Measurements from ENCODE around the gene SMAD2. TPM values are rescaled to one million over a fixed set of nuclear protein-coding genes. Genes with fewer than 3 reads are reported as not detected.

Gene SMAD2
- total and polyA plus RNA-seq, 9 of the 15 experiments (the other 6 are each of a cell fraction or from before 2014, with no cell fraction given) = 9.2 to 49.6 (median 33.7) TPM

DNA sequence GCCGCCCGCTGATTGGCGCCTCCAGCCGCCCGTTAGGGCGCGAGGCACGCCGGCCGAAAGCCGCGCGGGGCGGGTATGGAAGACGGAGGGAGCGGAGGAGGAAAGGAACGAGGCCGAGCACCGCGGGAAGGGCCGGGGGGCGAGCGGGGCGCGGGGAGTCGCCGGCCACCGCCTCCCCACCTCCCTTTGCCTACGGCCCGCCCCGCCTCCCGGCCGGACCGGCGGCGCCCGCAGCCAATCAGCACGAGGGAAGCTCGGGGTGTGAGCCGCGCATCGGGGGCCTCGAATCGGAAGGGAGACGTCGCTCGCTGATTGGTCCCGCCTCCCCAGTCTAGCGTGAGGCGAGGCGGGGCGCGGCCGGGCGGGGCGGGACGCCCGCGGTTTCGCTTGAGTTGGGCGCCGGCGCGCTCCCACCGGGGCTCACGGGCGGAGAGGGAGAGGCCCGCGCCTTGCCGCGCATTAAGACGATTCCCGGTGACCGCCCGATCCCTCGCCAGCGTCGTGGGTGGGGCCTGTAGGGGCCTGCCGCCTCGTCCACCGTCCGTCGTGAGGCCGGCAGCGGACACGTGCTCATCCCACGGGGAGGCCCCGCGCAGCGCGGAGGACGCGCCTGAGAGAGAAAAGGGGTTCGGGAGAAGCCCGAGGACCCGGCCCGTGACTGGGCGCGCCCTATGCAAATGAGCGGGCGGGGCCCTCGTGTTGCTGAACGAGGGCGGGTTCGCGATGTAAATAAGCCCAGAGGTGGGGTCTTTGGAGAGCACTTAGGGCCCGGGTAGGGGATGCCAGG, 665 bp upstream of the SMAD2 start (continued):
- TF ChIP-seq, protein P1, sequence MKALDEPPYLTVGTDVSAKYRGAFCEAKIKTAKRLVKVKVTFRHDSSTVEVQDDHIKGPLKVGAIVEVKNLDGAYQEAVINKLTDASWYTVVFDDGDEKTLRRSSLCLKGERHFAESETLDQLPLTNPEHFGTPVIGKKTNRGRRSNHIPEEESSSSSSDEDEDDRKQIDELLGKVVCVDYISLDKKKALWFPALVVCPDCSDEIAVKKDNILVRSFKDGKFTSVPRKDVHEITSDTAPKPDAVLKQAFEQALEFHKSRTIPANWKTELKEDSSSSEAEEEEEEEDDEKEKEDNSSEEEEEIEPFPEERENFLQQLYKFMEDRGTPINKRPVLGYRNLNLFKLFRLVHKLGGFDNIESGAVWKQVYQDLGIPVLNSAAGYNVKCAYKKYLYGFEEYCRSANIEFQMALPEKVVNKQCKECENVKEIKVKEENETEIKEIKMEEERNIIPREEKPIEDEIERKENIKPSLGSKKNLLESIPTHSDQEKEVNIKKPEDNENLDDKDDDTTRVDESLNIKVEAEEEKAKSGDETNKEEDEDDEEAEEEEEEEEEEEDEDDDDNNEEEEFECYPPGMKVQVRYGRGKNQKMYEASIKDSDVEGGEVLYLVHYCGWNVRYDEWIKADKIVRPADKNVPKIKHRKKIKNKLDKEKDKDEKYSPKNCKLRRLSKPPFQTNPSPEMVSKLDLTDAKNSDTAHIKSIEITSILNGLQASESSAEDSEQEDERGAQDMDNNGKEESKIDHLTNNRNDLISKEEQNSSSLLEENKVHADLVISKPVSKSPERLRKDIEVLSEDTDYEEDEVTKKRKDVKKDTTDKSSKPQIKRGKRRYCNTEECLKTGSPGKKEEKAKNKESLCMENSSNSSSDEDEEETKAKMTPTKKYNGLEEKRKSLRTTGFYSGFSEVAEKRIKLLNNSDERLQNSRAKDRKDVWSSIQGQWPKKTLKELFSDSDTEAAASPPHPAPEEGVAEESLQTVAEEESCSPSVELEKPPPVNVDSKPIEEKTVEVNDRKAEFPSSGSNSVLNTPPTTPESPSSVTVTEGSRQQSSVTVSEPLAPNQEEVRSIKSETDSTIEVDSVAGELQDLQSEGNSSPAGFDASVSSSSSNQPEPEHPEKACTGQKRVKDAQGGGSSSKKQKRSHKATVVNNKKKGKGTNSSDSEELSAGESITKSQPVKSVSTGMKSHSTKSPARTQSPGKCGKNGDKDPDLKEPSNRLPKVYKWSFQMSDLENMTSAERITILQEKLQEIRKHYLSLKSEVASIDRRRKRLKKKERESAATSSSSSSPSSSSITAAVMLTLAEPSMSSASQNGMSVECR (CRISPR knock-in tag; IDR thresholded peaks at IDR 0.05) = peak; percentile 81; the same call in 1 of the 2 replicates
- TF ChIP-seq RREB1 (CRISPR knock-in tag; IDR thresholded peaks at IDR 0.05) (peak; percentile 74), KAT8 (IDR thresholded peaks at IDR 0.05; ENCODE audit: low read depth) (no peak), ZBTB7A (IDR thresholded peaks at IDR 0.05; ENCODE audit: borderline replicate concordance, control insufficient read depth, low read depth, low read length) (peak; percentile 70; the same call in 1 of the 2 replicates)
